Glutamatergic neuron (in vitro differentiated cells): ENCODE data around the gene RPL15. TPM values are rescaled to one million over a fixed set of nuclear protein-coding genes. Genes with fewer than 3 reads are reported as not detected.

Source experiments
- DNase-seq: peaks from one replicate; pipeline ENCODE4 v3.0.0; 2022
- H3K27ac Mint-ChIP-seq: one replicate; pipeline ENCODE4 v1.8.0; 2020; ENCODE audit warnings: mild to moderate bottlenecking, mixed read lengths, inconsistent platforms; ENCODE audit not compliant: unreplicated experiment
- H3K27me3 Mint-ChIP-seq: one replicate; pipeline ENCODE4 v1.8.0; 2020; ENCODE audit warnings: mild to moderate bottlenecking, moderate library complexity, mixed read lengths, inconsistent platforms; ENCODE audit not compliant: unreplicated experiment
- H3K36me3 Mint-ChIP-seq: one replicate; pipeline ENCODE4 v1.8.0; 2020; ENCODE audit warnings: mild to moderate bottlenecking, mixed read lengths, inconsistent platforms; ENCODE audit not compliant: unreplicated experiment
- H3K4me1 Mint-ChIP-seq: one replicate; pipeline ENCODE4 v1.8.0; 2020; ENCODE audit warnings: mild to moderate bottlenecking, low read depth, mixed read lengths, inconsistent platforms; ENCODE audit not compliant: unreplicated experiment
- H3K4me3 Mint-ChIP-seq: one replicate; pipeline ENCODE4 v1.8.0; 2020; ENCODE audit warnings: mild to moderate bottlenecking, mixed read lengths, inconsistent platforms; ENCODE audit not compliant: unreplicated experiment
- H3K9me3 Mint-ChIP-seq: one replicate; pipeline ENCODE4 v1.8.0; 2020; ENCODE audit warnings: mild to moderate bottlenecking, moderate library complexity, mixed read lengths, inconsistent platforms; ENCODE audit not compliant: unreplicated experiment
- total RNA-seq: library from RNA; stranded (reverse); fragmentation: NEBNext Ultra II Directional; extraction: Animal tissue kit (Norgen Biotek cat#: 25700); gene quantifications from one replicate; pipeline ENCODE4 v1.2.1, GENCODE V29; 2021; ENCODE audit not compliant: unreplicated experiment
- TF ChIP-seq, protein P1 (sequence below): fragments of 200-600 bp; sonication (generic); IDR thresholded peaks from one replicate; pipeline ENCODE4 v1.5.0; 2021; ENCODE audit not compliant: partially characterized antibody, unreplicated experiment

Gene RPL15
- total RNA-seq, 1 donor from 2014 or later: 1,377 TPM

DNA sequence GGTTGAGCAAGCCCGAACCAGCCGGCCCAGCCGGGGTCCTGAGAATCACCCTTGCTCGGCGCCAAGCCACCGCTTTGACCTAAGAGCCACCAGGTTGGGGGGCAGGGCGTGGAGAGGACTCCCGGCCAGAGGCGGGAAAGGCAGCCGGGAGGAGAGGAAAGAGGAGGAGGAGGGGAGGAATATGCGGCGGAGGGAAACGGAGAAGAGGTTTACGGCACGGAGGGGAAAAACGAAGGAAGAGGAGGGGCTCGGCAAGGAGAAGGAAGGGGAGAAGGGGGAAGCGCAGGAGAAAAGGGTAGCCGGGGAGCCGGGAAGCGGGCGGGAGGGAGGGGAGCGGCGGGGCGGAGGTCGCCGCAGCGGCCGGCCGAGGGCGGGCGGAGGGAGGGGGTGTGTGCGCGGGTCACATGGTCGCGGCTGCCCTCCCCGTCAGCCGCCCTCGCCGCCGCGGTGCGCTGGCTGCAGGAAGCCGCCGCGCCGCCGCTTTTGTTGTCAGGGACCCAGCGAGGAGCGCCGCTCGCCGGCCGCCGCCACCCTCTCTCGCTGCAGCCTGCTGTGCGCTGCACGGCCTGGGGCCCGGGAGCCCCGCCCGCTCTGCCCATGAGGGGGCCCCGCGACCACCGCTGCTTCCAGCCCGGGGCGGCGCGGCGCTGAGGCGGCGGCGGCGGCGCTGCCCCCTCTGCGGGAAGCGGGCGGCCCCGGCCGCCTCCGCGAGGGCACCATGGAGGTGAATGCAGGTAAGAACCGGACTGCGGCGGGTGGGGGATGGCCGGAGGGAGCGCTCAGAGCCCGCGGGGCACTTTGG lies 28.1 kb downstream of the RPL15 start, which contains the start of gene NR1D2:
Gene NR1D2, plus strand, starts transcription at position 426 of the 802 bp plus-strand sequence. Its CDS starts 293 bp downstream, at position 719.
- Mint-ChIP-seq H3K36me3 (no peaks in the 10 kb centered on the region), H3K27me3 (peaks cover 13% of the 10 kb centered on the region), H3K27ac (peak within 1 kb of the TSS; percentile 81), H3K4me3 (peak within 1 kb of the TSS; percentile 89), H3K9me3 (peaks cover 15% of the 10 kb centered on the region), H3K4me1 (peaks cover 8% of the 10 kb centered on the region)
- peak; percentile 88 for DNase-seq
- TF ChIP-seq, protein P1, sequence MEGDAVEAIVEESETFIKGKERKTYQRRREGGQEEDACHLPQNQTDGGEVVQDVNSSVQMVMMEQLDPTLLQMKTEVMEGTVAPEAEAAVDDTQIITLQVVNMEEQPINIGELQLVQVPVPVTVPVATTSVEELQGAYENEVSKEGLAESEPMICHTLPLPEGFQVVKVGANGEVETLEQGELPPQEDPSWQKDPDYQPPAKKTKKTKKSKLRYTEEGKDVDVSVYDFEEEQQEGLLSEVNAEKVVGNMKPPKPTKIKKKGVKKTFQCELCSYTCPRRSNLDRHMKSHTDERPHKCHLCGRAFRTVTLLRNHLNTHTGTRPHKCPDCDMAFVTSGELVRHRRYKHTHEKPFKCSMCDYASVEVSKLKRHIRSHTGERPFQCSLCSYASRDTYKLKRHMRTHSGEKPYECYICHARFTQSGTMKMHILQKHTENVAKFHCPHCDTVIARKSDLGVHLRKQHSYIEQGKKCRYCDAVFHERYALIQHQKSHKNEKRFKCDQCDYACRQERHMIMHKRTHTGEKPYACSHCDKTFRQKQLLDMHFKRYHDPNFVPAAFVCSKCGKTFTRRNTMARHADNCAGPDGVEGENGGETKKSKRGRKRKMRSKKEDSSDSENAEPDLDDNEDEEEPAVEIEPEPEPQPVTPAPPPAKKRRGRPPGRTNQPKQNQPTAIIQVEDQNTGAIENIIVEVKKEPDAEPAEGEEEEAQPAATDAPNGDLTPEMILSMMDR: no peak

DNA sequence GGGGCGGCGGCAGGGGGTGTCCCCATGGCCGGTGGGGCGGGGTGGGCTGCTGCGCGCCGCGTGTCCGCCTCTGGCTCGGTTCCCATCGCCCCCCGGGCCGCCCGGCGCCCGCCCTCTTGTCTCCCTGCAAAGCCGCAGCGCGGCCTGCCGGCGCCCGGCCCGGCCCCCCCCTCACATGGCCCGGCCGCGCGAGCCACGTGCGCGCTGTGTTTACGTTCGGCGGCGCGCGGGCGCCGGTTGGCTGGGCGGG lies 28.7 kb downstream of the RPL15 start:
- H3K4me1 Mint-ChIP-seq: peaks cover 8% of the 10 kb centered on the region
- H3K27me3 Mint-ChIP-seq: peaks cover 13% of the 10 kb centered on the region
- H3K4me3 Mint-ChIP-seq: no peak overlapping the region
- H3K27ac Mint-ChIP-seq: no peak overlapping the region
- H3K36me3 Mint-ChIP-seq: no peaks in the 10 kb centered on the region
- DNase-seq: no peak
- TF ChIP-seq, protein P1: no peak
- peaks cover 15% of the 10 kb centered on the region for H3K9me3 Mint-ChIP-seq

DNA sequence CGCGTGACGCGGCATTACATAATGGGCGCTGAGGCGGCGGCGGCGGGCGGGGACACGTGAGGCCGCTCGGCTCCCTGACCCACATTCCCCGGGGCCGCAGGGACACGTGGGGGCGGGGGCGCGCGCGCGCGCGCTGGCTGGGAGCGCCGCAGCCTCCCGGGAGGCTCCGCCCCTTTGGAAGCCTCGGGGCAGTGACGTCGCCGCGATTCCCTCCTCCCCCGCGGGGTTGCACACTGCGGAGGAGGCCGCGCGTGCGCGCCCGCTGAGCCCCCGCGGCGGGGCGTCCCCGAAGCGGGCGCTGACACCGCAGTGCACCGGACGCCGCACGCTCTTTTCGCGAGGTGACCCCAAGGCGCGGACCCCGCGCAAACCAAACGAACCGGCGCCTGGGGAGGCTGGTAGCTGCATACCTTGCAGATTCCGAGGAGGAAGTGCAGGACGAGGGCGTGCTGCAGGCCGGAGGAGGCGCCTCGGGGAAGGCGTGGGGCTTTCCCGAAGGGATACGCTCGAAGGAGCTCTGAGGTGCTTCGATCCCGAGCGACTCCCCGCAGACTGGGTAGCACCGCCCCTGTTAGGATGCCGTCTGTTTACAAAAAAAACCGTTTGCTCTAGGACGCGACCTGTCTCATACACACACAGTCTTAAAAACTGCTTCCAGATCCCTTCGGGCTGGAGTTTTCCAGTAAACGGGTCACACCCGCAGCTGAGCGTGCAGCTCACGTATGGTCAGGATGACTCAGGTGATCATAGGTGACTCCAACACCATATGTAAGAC lies 29.2 kb downstream of the RPL15 start:
- peak overlapping the region; percentile 93 for H3K27ac Mint-ChIP-seq
- peaks cover 13% of the 10 kb centered on the region for H3K27me3 Mint-ChIP-seq
- peaks cover 15% of the 10 kb centered on the region for H3K9me3 Mint-ChIP-seq
- peak; percentile 99 for DNase-seq
- peak overlapping the region; percentile 79 for H3K4me3 Mint-ChIP-seq
- TF ChIP-seq, protein P1: no peak
- H3K36me3 Mint-ChIP-seq: no peaks in the 10 kb centered on the region
- H3K4me1 Mint-ChIP-seq: peaks cover 8% of the 10 kb centered on the region

DNA sequence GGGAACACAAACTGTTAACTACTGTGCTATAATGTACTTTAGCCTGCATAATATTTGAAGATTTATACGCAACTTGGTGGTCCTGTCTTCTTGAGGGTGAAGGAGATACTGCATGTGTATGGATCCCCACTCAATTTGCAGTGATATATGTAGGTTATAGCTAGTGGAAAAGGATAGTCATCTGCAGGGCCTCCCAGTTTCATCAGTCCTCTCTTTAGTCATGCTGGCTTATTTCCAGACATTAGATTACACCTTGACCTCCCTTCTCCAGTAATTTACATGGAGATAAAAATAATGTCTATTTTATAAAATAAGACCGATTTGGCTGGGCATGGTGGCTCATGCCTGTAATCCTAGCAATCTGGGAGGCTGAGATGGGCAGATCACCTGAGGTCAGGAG lies 31.8 kb downstream of the RPL15 start:
- peaks cover 11% of the 10 kb centered on the region for H3K27me3 Mint-ChIP-seq
- TF ChIP-seq, protein P1: no peak
- H3K27ac Mint-ChIP-seq: no peak overlapping the region
- H3K36me3 Mint-ChIP-seq: no peaks in the 10 kb centered on the region
- no peak overlapping the region for H3K4me3 Mint-ChIP-seq
- peaks cover 11% of the 10 kb centered on the region for H3K4me1 Mint-ChIP-seq
- peaks cover 10% of the 10 kb centered on the region for H3K9me3 Mint-ChIP-seq
- no peak for DNase-seq

DNA sequence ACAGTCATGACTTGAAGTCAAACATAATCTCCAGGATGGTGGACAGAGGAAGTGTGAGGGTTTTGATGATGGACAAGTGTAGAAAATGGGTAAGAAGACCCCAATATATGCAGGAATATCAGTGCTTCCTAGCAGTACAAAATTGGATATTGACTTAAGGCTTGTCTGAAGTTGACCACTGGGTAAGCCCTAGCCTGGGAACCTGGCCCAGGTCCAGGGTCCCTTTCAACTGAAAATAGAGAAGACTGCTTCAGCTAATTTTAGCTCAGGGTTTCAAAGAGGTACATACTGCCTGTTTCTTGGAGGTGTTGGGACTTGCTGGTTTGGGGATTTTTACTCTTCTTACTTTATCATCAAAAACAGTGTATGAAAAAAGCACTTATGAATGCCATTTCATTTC lies 32.9 kb downstream of the RPL15 start:
- Mint-ChIP-seq H3K9me3 (peaks cover 4% of the 10 kb centered on the region), H3K27me3 (peaks cover 6% of the 10 kb centered on the region), H3K36me3 (no peaks in the 10 kb centered on the region), H3K4me1 (peaks cover 7% of the 10 kb centered on the region), H3K4me3 (no peak overlapping the region), H3K27ac (no peak overlapping the region)
- TF ChIP-seq, protein P1: no peak
- no peak for DNase-seq
